Stimulated activated CD4-positive, alpha-beta T cell treated with anti-CD3 and anti-CD28 coated beads, Interleukin-1b, Interleukin-23, amount 100 ng/mL, for 4 hours (primary cell): ENCODE data around the gene KLF2.

ENCODE experiments used
- DNase-seq, 2 donors: peaks; one replicate each; pipeline ENCODE4 v3.0.0-alpha.2; 2020; ENCODE audit warnings: low read depth in 2 of 2

KLF2 gene

GRCh38 chr19:16375157-16375935, 50.7 kb downstream of the KLF2 start:
- no peak for DNase-seq

GRCh38 chr19:16375936-16376185, 51.2 kb downstream of the KLF2 start:
- DNase-seq: no peak

- DNase-seq: no peak
Observed at GRCh38 chr19:16376241-16376640, 51.6 kb downstream of the KLF2 start.

- DNase-seq: peak in 1 of 2 donors; percentile 39
Observed at GRCh38 chr19:16376649-16377048, 52.0 kb downstream of the KLF2 start.

- no peak for DNase-seq
Observed at GRCh38 chr19:16377521-16377920, 52.9 kb downstream of the KLF2 start.
